ENCODE results near the gene SMG6. TPM values are rescaled to one million over a fixed set of nuclear protein-coding genes. Genes with fewer than 3 reads are reported as not detected.
A peak's percentile ranks its signal among the peaks of the same experiment; 100 is the strongest.

SMG6 gene
- total RNA-seq, 1 experiment from 2014 or later: 28.6 TPM

GRCh38 chr17:2068519-2069051, 235.0 kb downstream of the SMG6 start:
- Histone ChIP-seq H2BK120ac (ENCODE audit: low read depth, low read length, poor library complexity, severe bottlenecking) (no peak overlapping the region), H3K79me2 (ENCODE audit: insufficient read depth, low read length) (no peaks in the 10 kb centered on the region), H3K56ac (ENCODE audit: insufficient read length, low read depth, low read length) (no peak overlapping the region), H2BK12ac (ENCODE audit: insufficient read length, low read depth, low read length) (no peak overlapping the region), H3K9me3 (ENCODE audit: control insufficient read depth, low read depth, low read length) (no peaks in the 10 kb centered on the region), H2BK5ac (ENCODE audit: insufficient read length, low read length) (no peak overlapping the region), H4K20me1 (ENCODE audit: control insufficient read depth, insufficient read depth, insufficient read length) (peaks cover 2% of the 10 kb centered on the region), H2BK15ac (ENCODE audit: low read depth, low read length) (no peak overlapping the region), H3K23me2 (ENCODE audit: insufficient read length, low read depth, low read length, poor library complexity, severe bottlenecking) (no peaks in the 10 kb centered on the region), H3K79me1 (ENCODE audit: insufficient read depth, low read depth, low read length, poor library complexity, severe bottlenecking) (no peaks in the 10 kb centered on the region), H3K9ac (ENCODE audit: extremely low read depth, insufficient read length, low read length) (no peak overlapping the region), H4K5ac (ENCODE audit: insufficient read length, low read depth, low read length) (no peak overlapping the region), H4K91ac (ENCODE audit: insufficient read length, low read depth, low read length) (no peak overlapping the region), H3K27ac (ENCODE audit: insufficient read length, low read depth, low read length) (no peak overlapping the region), H3T11ph (ENCODE audit: low read length) (no peak overlapping the region), H4K8ac (replicated peaks; ENCODE audit: insufficient read length, low read depth, low read length) (no peak overlapping the region), H3K14ac (ENCODE audit: insufficient read depth, low read length) (no peak overlapping the region; the same call in 1 of the 2 replicates), H3K27me3 (ENCODE audit: insufficient read depth, low read length) (no peaks in the 10 kb centered on the region), H3K23ac (ENCODE audit: insufficient read length, low read depth, low read length) (no peak overlapping the region), H3K4me1 (ENCODE audit: insufficient read depth, low read length) (no peaks in the 10 kb centered on the region), H3K4ac (ENCODE audit: low read depth, low read length) (no peak overlapping the region), H2AFZ (ENCODE audit: low read length) (no peak overlapping the region), H3K4me2 (ENCODE audit: insufficient read depth, insufficient read length, low read length) (no peak overlapping the region), H2AK5ac (ENCODE audit: insufficient read length, low read length) (no peak overlapping the region), H2BK20ac (ENCODE audit: low read depth, low read length, poor library complexity, severe bottlenecking) (no peak overlapping the region), H3K18ac (ENCODE audit: insufficient read length, low read depth, low read length) (no peak overlapping the region)
- WGBS (ENCODE audit: extremely low coverage, insufficient read length, low lambda C conversion rate): no CpG with 5 or more reads among the region's 15 CpGs
- TF ChIP-seq CTCF (conservative IDR thresholded peaks at IDR 0.05): no peak
- Mint-ChIP-seq H3K9me3 (no peaks in the 10 kb centered on the region), H3K27me3 (ENCODE audit: low read depth) (no peaks in the 10 kb centered on the region), H3K4me1 (peaks cover 33 to 37% of the 10 kb centered on the region in 2 experiments), H3K36me3 (ENCODE audit: insufficient read depth in 1 of 3, low read depth in 3 of 3) (peaks cover 3 to 42% (median 22%) of the 10 kb centered on the region in 3 experiments), H3K27ac (peak overlapping the region in 2 of 3 experiments; percentile 39 to 60; a peak in 1 of 7 replicates), H3K4me3 (no peak overlapping the region)
- DNase-seq: no peak
